ENCODE results near the gene SIL1.
"Not testable (repeated sequence)": the region's sequence is repeated elsewhere in the genome, so short reads cannot be mapped to it uniquely, and the experiment has no call there.

The SIL1 gene

GRCh38 chr5:139049780-139050179 is 148.4 kb downstream of the SIL1 start:
- peaks cover 10% of the 10 kb centered on the region; the same call in 1 of the 2 replicates for H3K36me3 ChIP-seq
- no peaks in the 10 kb centered on the region for H4K20me1 ChIP-seq
- no peak for TF ChIP-seq Cebpa-rat (IDR thresholded peaks at IDR 0.05)
- H3K27me3 ChIP-seq = no peaks in the 10 kb centered on the region
- no peak overlapping the region for H3K9ac ChIP-seq
- no peak overlapping the region for H3K27ac ChIP-seq
- no peak overlapping the region for H3K4me2 ChIP-seq
- H3K9me3 ChIP-seq = no peaks in the 10 kb centered on the region
- no peak overlapping the region for H3K4me3 ChIP-seq
- H3K4me1 ChIP-seq = no peaks in the 10 kb centered on the region

DNA sequence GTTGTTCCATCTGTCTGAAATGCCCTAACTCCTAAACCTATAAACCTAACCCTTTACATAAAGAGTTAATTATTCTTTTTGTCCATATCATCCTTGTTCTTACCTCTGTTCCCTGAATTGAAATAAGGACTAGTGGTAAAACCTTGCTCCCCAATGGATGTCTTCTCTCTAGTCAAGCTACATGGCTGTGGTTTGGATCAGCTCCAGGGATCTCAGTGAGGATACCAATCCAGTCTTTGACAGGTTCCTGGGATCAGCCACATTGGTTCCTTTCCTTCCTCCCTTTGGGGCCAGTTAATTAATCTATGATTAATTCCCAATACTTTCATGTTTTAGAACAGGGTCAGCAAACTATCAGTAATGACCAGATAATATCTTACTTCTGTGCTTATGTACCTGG is 151.6 kb downstream of the SIL1 start:
- Histone ChIP-seq H3K36me3 (peaks cover 10% of the 10 kb centered on the region; the same call in 1 of the 2 replicates), H3K4me1 (no peaks in the 10 kb centered on the region)

DNA sequence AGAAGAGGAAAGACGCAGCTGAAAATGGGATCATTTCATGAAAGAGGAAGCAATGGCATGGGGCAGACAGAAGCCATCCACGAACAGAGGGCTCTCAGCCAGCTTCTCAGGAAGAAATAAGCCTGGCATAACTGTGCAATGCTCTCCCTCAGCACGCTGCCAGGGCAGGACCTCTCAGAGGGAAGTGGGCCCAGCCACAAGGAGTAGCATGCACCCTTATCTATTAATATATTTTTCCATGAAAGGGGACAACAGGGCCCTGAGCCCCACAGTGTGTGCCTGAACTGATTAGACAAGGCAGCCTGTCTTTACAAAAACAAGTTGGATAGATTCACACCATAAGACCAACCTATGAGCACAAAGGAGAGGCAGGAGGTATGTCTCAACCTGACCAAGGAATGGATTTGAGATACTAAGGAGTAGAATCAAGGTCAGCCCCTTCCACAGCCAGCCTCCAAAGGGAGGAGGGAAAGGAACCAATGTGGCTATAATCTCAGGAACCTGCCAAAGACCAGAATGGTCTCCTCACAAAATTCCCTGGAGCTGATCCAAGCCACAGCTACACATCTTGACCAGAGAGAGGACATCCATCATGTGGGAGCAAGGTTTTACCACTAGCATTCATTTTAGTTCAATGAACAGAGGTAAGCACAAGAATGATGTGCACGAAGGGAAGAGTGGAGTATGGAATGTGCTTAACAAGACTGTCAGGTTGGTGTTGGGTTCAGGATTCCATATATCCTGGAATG is 154.8 kb downstream of the SIL1 start:
- H3K4me3 ChIP-seq = no peak overlapping the region
- no peak overlapping the region for H3K9ac ChIP-seq
- H3K36me3 ChIP-seq = peaks cover 4% of the 10 kb centered on the region; the same call in 1 of the 2 replicates
- H3K9me3 ChIP-seq = no peaks in the 10 kb centered on the region
- H3K4me2 ChIP-seq = no peak overlapping the region
- H3K27me3 ChIP-seq = no peaks in the 10 kb centered on the region
- H3K4me1 ChIP-seq = no peaks in the 10 kb centered on the region
- H4K20me1 ChIP-seq = no peaks in the 10 kb centered on the region
- H3K27ac ChIP-seq = no peak overlapping the region
- no peak for TF ChIP-seq Cebpa-rat (IDR thresholded peaks at IDR 0.05)

More for the DNA sequence above, 151.6 kb downstream of the SIL1 start:
- H3K27ac ChIP-seq = no peak overlapping the region
- no peaks in the 10 kb centered on the region for H3K9me3 ChIP-seq
- H3K27me3 ChIP-seq = no peaks in the 10 kb centered on the region
- no peak overlapping the region for H3K9ac ChIP-seq
- no peaks in the 10 kb centered on the region for H4K20me1 ChIP-seq
- no peak overlapping the region for H3K4me3 ChIP-seq
- H3K4me2 ChIP-seq = no peak overlapping the region
- TF ChIP-seq Cebpa-rat (IDR thresholded peaks at IDR 0.05) = no peak

DNA sequence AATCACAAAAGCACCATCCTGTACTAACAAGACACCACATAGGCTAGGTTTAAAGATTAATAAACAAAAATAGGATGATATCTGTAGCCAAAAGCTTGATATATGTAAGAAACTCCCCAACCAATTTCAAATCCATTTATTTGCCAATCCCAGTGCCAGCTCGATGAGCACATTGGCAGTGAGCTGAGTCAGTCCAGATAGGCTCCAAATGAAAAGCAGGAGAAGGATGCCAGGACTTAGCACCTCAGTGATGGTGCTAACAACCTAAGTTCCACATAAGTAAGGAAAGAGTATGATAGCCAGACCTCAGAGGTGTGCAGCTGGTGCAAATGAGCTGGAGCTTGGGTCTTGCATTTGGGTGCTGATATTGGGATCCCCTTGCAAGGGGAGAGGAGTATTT is 158.1 kb downstream of the SIL1 start:
- Histone ChIP-seq H3K27me3 (no peaks in the 10 kb centered on the region), H3K9ac (no peak overlapping the region), H4K20me1 (no peaks in the 10 kb centered on the region), H3K4me2 (no peak overlapping the region), H3K4me3 (no peak overlapping the region), H3K9me3 (no peaks in the 10 kb centered on the region), H3K36me3 (peaks cover 4% of the 10 kb centered on the region; the same call in 1 of the 2 replicates), H3K27ac (no peak overlapping the region), H3K4me1 (no peaks in the 10 kb centered on the region)
- TF ChIP-seq Cebpa-rat (IDR thresholded peaks at IDR 0.05) = no peak

DNA sequence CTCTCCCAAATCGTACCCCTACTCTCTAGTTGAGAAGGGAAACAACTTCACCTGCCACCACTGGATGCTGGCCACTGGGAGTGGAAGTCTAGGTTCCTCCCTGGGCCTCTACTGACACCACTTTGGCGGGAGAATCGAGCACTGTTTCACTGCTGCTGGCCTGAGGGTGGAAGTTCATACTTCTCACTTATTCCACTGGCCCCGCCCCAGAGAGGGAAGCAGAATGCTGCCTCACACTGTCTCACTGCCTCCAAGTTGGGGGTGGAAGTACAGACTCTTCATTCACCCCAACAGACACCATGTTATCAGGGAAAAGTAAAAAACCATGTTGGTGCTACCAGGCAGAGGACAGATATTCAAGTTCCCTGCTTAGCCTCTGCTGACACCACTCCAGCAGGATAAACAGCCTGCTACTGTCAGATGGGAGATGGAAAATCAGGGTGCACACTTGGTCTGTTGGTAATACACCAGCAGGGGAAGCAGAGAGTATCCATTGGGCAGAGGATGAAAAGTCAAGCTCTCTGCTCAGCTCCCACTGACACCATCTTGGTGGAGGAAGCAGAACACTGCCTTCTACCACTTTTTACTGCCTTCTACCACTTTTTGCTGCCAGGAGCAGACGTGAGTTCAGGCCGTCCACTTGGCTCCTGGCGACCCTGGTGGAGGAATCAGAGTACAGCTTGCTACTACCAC is 159.4 kb downstream of the SIL1 start:
- no peak overlapping the region for H3K9ac ChIP-seq
- no peak overlapping the region for H3K4me3 ChIP-seq
- H3K27me3 ChIP-seq = no peaks in the 10 kb centered on the region
- H3K4me1 ChIP-seq = no peaks in the 10 kb centered on the region
- peaks cover 4% of the 10 kb centered on the region; the same call in 1 of the 2 replicates for H3K36me3 ChIP-seq
- no peaks in the 10 kb centered on the region for H4K20me1 ChIP-seq
- TF ChIP-seq Cebpa-rat (IDR thresholded peaks at IDR 0.05) = no peak
- H3K27ac ChIP-seq = no peak overlapping the region
- H3K4me2 ChIP-seq = no peak overlapping the region
- no peaks in the 10 kb centered on the region for H3K9me3 ChIP-seq

- Histone ChIP-seq H3K9me3 (no peaks in the 10 kb centered on the region), H3K4me2 (no peak overlapping the region), H4K20me1 (no peaks in the 10 kb centered on the region), H3K36me3 (peaks cover 4% of the 10 kb centered on the region; the same call in 1 of the 2 replicates), H3K27me3 (no peaks in the 10 kb centered on the region), H3K4me1 (no peaks in the 10 kb centered on the region), H3K27ac (no peak overlapping the region), H3K9ac (no peak overlapping the region), H3K4me3 (no peak overlapping the region)
- TF ChIP-seq Cebpa-rat (IDR thresholded peaks at IDR 0.05) = no peak
Measured at GRCh38 chr5:139037732-139038131, 160.4 kb downstream of the SIL1 start.

DNA sequence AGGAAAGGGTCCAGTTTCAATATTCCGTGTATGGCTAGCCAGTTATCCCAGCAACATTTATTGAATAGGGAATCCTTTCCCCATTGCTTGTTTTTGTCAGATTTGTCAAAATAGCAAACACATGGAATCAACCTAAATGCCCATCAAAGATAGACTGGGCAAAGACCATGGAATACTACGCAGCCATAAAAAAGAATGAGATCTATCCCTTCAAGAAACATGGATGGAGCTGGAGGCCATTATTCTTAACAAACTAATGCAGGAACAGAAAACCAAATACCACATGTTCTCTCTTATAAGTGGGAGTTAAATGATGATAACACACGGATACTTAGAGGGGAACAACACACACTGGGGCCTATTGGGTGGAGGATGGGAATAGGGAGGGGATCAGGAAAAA is 161.8 kb downstream of the SIL1 start:
- not testable (repeated sequence) for H3K4me1 ChIP-seq, H3K9me3 ChIP-seq, H4K20me1 ChIP-seq, H3K27ac ChIP-seq, H3K4me3 ChIP-seq, H3K4me2 ChIP-seq, H3K36me3 ChIP-seq, H3K27me3 ChIP-seq, H3K9ac ChIP-seq

GRCh38 chr5:139027150-139027549 is 171.0 kb downstream of the SIL1 start:
- H3K9me3 ChIP-seq = no peaks in the 10 kb centered on the region
- H3K27ac ChIP-seq = no peak overlapping the region
- no peak overlapping the region for H3K4me3 ChIP-seq
- no peak overlapping the region for H3K9ac ChIP-seq
- no peak overlapping the region for H3K4me2 ChIP-seq
- peaks cover 12% of the 10 kb centered on the region for H3K36me3 ChIP-seq
- no peaks in the 10 kb centered on the region for H4K20me1 ChIP-seq
- H3K4me1 ChIP-seq = no peaks in the 10 kb centered on the region
- H3K27me3 ChIP-seq = no peaks in the 10 kb centered on the region
- no peak for TF ChIP-seq Cebpa-rat (IDR thresholded peaks at IDR 0.05)

DNA sequence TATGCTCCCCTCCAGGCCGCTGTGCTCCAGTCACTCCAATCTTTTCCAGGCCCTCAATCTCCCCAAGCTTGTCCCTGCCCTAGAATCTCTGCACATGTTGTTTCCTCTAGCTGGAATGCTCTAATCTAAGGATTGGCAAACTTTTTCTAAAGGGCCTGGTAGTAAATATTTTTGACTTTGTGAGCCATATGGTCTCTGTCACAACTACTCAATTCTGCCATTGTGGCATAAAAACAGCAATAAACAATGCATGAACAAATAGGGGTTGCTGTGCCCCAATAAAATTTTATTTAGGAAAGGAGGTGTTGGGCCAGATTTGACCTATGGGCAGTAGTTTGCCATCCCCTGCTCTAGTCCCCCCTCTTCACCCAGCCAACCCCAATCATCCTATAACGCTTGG is 172.5 kb downstream of the SIL1 start:
- Histone ChIP-seq H3K4me2 (no peak overlapping the region), H4K20me1 (no peaks in the 10 kb centered on the region), H3K9me3 (no peaks in the 10 kb centered on the region), H3K4me1 (no peaks in the 10 kb centered on the region), H3K27ac (no peak overlapping the region), H3K36me3 (peaks cover 18% of the 10 kb centered on the region), H3K4me3 (no peak overlapping the region), H3K9ac (no peak overlapping the region), H3K27me3 (no peaks in the 10 kb centered on the region)
- no peak for TF ChIP-seq Cebpa-rat (IDR thresholded peaks at IDR 0.05)

GRCh38 chr5:139023286-139023685 is 174.9 kb downstream of the SIL1 start:
- H3K27me3 ChIP-seq = no peaks in the 10 kb centered on the region
- H3K4me2 ChIP-seq = no peak overlapping the region
- H3K27ac ChIP-seq = no peak overlapping the region
- no peaks in the 10 kb centered on the region for H4K20me1 ChIP-seq
- H3K4me1 ChIP-seq = no peaks in the 10 kb centered on the region
- no peak overlapping the region for H3K9ac ChIP-seq
- H3K4me3 ChIP-seq = no peak overlapping the region
- H3K9me3 ChIP-seq = no peaks in the 10 kb centered on the region
- no peak for TF ChIP-seq Cebpa-rat (IDR thresholded peaks at IDR 0.05)
- H3K36me3 ChIP-seq = peaks cover 38% of the 10 kb centered on the region
